DMS 273 treated with DMSO at 0.1 percent for 48 hours (cell line): ENCODE data around the gene HS3ST3A1.
"Not testable (repeated sequence)": the region's sequence is repeated elsewhere in the genome, so short reads cannot be mapped to it uniquely, and the experiment has no call there.

ENCODE experiments used
- DNase-seq: peaks from one replicate; lab custom pipeline; 2025; lab: John Stamatoyannopoulos, UW

Gene HS3ST3A1

GRCh38 chr17:13575922-13576419 lies 25.8 kb downstream of the HS3ST3A1 start:
- no peak for DNase-seq

DNA sequence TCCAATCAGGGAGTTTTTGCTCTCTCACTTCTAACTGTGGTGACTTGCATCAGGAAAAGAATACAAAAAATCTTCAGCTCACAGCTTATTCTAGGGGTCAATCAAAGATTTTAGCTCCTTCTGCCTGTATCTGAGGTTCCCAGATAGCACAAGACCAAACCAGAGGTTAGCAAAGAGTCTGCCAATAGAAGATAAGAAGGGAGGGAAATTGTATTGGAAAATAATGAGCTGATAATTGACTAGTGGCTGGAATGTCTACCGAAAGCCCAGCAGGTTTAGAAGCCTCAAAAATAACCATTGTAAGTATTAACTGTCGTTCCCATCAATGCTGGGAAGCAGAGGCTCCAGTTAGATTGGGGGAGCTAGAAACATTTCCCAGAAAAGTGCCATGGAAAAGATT lies 26.3 kb downstream of the HS3ST3A1 start:
- no peak for DNase-seq

- DNase-seq = no peak
These were observed 29.1 kb downstream of the HS3ST3A1 start for GRCh38 chr17:13572581-13572980.

GRCh38 chr17:13569398-13570123 lies 32.2 kb downstream of the HS3ST3A1 start:
- no peak for DNase-seq

- no peak for DNase-seq
These were observed 32.9 kb downstream of the HS3ST3A1 start for GRCh38 chr17:13568582-13569397.

- DNase-seq = no peak
These were observed 37.9 kb downstream of the HS3ST3A1 start for GRCh38 chr17:13563866-13564265.

- no peak for DNase-seq
These were observed 39.4 kb downstream of the HS3ST3A1 start for GRCh38 chr17:13562271-13562800.

- DNase-seq = no peak
These were observed 40.0 kb downstream of the HS3ST3A1 start for GRCh38 chr17:13561606-13562270.

- DNase-seq = no peak
These were observed 40.8 kb downstream of the HS3ST3A1 start for GRCh38 chr17:13560935-13561334.

DNA sequence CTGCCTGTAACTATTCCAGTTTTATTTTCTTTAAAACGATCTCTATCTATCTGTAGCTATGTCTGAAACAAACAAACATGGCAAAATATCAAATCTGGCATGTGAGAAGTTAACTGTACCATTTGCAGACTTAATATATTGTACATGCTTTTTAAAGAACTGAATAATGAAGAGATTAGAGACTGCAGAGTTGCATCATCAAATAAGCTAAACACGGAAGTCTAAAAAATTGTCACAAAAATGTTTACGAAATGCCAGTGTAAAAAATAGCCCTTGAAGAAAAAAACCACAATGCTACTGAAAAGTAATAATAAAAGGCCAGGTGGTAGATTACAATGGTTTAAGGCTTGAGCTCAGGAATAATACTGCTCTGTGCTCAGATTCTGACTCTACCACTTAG lies 43.1 kb downstream of the HS3ST3A1 start:
- no peak for DNase-seq

DNA sequence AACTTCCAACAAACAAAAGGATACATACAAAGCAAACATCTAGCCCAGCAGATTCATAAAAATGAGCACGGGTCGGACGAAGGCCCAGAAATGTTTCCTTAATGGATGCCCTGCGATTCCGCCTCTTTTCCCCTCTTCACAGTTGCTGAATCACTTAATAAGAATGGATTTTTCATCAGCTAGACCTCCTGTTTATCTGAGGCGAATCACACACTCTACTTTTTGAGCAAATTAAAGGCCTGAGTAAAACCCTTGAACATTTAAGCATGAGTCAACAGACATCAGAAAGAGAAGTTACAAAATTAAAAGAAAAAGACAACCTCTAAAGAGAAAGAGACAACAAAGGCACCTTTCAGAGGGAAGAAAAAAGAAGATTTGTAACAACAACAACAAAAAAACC lies 44.7 kb downstream of the HS3ST3A1 start:
- no peak for DNase-seq

GRCh38 chr17:13554231-13554630 lies 47.5 kb downstream of the HS3ST3A1 start:
- no peak for DNase-seq

- no peak for DNase-seq
These were observed 51.4 kb downstream of the HS3ST3A1 start for GRCh38 chr17:13550291-13550690.

- not testable (repeated sequence) for DNase-seq
These were observed 53.2 kb downstream of the HS3ST3A1 start for GRCh38 chr17:13548576-13548975.

GRCh38 chr17:13546851-13547250 lies 54.9 kb downstream of the HS3ST3A1 start:
- no peak for DNase-seq

DNA sequence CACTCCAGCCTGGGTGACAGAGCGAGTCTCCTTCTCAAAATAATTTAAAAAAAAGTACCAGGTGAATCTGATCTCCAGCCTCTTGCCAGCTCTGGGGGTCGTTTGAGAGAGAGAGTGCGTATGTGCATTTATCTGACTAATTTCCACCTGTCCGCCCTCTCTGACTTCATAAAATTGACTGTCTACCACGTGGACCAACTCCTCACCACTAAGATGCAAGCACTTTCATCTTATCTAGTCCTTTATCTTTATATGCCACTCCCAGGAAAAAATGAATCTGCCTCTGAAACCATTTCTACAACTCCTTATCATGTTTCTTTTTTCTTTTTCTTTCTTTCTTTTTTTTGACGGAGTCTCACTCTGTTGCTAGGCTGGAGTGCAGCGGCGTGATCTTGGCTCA lies 55.8 kb downstream of the HS3ST3A1 start:
- DNase-seq = no peak

GRCh38 chr17:13544765-13545164 lies 57.0 kb downstream of the HS3ST3A1 start:
- no peak for DNase-seq

DNA sequence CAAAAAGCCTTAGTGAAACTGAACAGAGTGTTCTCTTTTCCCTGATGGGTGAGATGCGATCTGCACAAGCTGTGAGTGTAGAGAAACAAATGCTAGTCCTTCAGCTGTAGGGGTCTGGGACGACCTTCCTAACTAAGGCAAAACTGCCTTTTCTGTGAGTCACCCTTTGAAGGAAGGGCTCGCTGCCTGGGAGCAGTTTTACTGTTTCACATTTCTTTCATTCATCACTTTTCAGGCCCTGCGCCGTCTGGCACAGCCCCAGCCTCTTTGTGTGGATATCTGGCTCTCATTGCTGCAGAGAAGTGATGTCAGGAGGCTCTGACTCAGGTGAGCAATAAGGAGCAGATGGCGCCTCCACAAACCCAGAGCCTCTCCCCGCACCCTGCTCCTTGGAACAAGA lies 57.4 kb downstream of the HS3ST3A1 start:
- DNase-seq = no peak

- DNase-seq = no peak
These were observed 59.1 kb downstream of the HS3ST3A1 start for GRCh38 chr17:13542636-13543035.

DNA sequence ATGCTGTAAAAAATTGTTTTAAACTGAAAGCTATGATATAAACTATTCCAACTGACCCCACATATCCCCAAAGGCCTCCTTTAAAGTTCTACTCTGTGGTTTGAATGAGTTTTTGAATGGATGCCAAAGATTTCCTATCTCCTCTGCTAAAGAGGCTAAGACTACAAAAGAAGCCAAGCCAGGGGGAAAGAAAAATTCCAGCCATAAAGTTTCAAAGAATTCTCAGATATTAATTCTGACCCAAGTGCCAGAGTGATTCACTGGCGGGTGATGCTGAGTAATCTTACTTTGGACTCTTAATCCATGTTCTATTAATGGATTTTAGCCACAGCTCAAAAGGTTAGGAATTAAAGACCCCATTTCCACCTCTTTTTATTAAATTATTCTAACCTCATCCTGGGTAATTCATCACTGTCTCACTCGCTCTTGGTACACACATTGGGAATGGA lies 60.7 kb downstream of the HS3ST3A1 start:
- DNase-seq = no peak

- no peak for DNase-seq
These were observed 61.2 kb downstream of the HS3ST3A1 start for GRCh38 chr17:13540546-13540945.

- DNase-seq = no peak
These were observed 62.3 kb downstream of the HS3ST3A1 start for GRCh38 chr17:13539421-13539820.
